GM19468 (cell line): ENCODE results near the gene PBX3.

Experiments used
- ATAC-seq: cut with Tn5 transposase; IDR thresholded peaks from one replicate; pipeline ENCODE4 v1.9.1; 2021; ENCODE audit warnings: mild to moderate bottlenecking, moderate library complexity, moderate number of reproducible peaks; ENCODE audit not compliant: unreplicated experiment; ENCODE audit errors: extremely low read depth

PBX3 gene

GRCh38 chr9:125989090-125989501, 241.9 kb downstream of the PBX3 start:
- ATAC-seq = no peak

DNA sequence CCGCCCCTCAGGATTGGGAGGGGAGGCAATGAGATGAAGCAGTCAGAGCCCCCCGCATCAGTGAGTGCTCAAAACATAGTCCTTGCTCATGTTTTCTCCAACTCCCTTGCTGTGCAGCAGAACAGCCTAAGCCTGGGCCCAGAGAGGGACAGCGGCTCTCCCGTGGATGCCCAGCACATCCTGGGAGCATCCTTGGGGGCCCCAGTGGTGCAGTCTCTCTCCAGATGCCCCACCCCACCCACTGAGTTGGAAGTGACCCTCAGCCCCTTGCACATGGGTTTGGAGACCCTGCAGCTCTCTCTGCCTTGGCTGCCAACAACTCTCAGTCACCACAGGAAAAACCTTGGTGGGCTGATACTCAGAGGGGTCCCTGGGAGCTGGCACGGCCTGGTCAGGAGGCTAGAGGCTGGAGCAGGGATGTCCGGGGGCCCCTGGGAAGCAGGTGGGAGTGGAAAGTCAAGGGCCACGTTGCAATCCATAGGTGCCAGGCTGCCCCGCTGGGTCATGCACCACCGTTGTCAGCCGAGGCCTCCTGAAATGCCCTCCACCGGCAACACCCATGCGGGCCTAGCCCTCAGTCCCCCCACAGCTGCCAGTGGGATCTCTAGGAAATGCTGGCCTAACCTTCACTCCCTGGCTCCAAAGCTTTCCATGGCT, 242.5 kb downstream of the PBX3 start:
- no peak for ATAC-seq

- ATAC-seq = no peak
Observed at GRCh38 chr9:125990186-125990792, 243.1 kb downstream of the PBX3 start.

- no peak for ATAC-seq
Observed at GRCh38 chr9:125990793-125991220, 243.6 kb downstream of the PBX3 start.

- no peak for ATAC-seq
Observed at GRCh38 chr9:125991886-125992529, 244.8 kb downstream of the PBX3 start.

GRCh38 chr9:125992557-125992956, 245.4 kb downstream of the PBX3 start:
- no peak for ATAC-seq

DNA sequence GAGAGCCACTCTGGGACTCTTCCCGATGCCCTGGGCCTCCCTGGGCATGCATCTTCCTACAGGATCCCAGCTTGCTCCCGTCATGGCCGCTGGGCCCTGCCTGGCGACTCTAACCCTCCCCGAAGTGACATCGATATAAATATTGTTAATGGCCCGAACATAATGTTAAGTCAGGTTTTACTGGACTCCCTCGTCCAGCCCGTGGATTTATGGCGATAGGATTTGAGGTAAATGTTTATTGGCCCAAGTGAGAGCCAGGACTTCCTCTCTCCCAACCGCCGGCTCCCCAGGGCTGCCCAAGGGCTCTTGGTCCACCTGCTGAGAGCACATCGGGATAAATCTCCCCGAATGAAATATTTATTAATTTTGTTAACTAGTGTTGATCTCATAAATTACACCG, 246.3 kb downstream of the PBX3 start:
- no peak for ATAC-seq

DNA sequence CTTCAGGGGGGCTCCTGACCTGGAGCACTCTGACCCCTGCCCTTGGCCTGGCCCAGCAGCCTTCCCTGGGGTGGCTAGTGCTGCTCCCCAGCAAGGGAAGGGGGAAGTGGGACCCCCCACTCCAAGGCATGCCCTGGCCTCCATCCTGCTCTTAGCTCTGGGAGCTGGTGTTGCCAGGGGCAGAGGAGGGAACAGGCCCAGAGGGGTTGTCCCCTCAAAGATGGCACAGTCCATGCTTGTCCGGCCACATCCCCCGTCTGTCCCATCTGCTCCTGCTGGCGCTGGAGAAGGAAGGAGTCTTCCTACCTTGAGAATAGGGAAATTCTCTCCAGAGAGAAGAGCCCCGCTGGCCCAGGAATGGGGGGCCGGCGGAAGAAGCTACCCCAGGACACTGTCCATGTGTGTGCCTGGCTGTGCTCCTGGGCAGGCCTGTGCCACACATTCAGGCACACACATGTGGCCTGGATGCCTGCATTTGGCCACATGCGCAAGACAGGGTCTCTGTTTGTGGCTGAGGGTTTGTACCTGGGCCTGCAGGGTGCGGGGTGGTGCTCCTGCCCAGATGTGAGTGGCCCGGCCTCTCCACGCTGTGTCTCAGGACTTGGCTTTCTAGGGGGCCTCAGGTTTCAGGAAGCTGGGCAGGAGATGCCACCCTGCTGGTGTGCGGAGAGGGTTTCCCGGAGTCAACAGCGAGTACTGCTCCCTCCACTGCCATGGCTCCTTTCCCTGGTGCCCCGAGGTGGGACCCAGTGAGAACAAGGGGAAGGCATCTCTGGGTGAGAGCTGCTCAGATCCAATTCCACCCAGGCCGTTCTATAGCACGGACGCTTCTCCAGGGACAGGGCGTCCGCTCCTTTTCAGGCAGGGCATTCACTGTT, 247.1 kb downstream of the PBX3 start:
- no peak for ATAC-seq

GRCh38 chr9:125995006-125995405, 247.8 kb downstream of the PBX3 start:
- ATAC-seq = no peak

- no peak for ATAC-seq
Observed at GRCh38 chr9:125995706-125996105, 248.5 kb downstream of the PBX3 start.

- no peak for ATAC-seq
Observed at GRCh38 chr9:125996791-125997190, 249.6 kb downstream of the PBX3 start.

DNA sequence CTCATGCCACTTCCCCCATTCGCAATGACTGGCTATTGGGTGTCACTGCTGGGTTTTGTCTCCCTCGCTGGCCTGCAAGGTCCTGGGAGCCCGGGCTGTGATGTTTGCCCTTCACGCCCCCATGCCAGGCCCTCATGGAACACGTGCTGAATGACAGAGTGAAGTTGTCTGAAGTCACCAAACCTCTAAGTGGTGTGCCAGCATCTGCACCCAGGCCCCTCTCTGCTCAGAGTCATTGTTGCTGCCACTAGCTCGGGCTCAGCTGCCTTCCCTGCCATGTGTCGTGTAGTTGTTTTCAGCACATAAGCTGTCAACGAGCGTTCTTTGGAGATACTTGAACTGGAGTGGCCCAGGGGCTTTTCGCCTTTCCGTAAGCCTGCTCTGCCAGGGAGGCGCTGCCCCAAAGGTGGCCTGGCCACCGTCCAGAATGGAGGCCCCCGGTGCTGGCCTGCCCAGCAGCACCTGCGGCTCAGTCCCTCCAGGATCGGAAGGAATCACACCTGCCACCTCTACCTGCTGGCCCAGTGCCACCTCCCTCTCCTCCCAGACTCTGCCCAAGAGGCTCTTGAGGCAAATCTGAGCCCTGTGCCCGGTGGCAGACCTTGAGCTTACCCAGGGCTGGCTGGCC, 250.1 kb downstream of the PBX3 start:
- ATAC-seq = no peak

DNA sequence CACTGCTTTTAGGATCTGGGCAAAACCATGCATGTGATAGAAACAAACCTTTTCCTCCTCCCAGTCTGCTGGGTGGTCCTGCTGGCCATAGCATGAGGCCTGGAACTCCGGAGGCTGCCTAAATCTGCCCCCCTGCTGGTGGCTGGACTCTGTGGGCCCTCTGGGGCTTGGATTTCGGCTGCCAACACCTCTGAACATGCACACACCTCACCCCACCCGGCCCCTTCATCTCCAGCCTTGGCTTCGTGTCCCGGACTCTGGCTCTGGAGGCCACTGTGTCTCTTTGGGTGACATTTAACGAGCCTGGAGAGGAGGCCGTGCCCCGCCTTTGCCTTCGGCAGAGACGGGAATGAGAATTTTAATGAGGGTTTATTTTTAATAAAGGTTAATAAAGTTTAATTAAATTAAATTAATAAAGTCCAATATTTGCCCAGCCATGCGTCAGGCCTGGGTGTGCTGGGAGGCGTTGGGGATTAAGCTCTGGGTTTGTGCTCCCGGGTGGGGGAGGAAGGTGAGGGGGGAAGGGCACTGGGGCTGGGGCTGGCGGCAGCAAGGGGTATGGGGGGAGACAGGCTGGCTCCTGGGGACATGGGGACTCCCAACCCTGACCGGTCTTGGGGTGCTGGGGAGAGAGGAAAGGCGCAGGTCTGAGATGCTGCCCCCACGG, 251.8 kb downstream of the PBX3 start:
- ATAC-seq = no peak

- no peak for ATAC-seq
Observed at GRCh38 chr9:125999504-125999881, 252.3 kb downstream of the PBX3 start.

GRCh38 chr9:126000256-126000655, 253.1 kb downstream of the PBX3 start:
- ATAC-seq = no peak

DNA sequence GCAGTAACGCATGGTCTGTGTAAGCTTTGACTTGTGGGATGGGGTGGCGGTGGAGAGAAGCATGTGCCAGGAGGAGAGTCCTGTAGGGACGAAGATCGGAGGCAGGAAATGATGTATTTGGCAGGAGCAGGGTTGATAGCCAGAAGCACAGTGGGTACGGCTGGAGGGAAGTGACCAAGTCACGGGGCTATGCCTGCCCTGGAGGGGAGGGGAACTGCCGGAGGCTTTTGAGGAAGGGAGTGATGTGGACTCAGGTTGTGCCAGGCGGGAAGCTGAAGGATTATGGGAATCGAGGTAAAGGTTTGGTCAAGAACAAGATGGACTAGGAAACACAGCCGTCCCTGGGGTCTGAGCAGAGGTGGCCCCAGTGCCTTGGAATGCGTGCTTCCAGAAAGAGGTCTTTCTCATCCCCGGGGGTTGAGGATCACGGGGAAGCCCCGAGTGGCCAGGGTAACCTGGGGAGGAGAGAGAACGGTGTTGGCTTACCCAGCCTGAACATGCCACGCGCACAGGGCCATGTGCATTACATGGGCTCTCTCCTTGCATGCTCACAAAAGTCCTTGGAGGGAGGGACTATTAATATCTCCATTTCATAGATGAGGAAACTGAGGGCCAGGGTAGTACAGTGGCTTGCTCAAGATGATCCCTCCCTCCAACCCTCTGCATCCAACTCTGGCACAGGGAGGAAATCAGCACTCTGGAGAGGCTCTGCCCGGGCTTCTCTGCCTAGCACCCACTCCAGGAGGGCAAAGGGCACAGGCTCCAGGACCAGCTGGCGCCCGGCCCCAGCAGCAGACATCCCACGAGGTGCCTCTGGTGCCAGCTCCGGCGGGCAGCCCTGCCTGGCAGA, 253.8 kb downstream of the PBX3 start:
- no peak for ATAC-seq

DNA sequence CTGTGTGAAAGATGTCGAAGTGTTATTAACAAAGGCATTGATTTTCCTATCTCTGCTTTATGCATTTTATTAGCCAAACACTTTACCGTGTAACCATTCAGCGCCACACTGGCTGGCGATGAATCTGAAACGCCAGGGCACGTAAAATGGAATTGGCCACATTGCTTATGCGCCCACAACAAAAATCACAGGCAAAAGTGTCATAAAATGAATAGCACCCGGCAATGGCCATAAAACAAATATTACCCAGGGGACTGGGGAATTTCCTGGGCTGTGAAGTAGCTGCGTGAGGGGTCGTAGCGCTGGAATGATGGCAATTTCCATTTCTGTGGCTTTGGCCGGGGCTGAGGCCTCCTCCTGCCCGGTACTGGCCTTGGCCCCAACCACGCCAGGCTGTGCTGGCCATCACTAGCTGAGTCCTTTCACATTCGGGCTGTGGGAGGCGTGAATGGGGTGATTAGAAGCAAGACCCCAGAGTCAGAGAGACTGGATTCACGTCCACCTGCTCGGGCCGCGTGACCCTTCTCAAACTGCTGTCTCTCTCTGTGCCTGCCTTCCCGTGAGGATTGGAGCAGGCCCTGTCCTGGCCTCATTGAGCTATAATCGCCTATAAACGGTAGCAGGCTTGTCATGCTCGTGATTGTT, 254.5 kb downstream of the PBX3 start:
- ATAC-seq = no peak
